ENCODE results near the gene NCDN.
A peak's percentile ranks its signal among the peaks of the same experiment; 100 is the strongest.

The NCDN gene

DNA sequence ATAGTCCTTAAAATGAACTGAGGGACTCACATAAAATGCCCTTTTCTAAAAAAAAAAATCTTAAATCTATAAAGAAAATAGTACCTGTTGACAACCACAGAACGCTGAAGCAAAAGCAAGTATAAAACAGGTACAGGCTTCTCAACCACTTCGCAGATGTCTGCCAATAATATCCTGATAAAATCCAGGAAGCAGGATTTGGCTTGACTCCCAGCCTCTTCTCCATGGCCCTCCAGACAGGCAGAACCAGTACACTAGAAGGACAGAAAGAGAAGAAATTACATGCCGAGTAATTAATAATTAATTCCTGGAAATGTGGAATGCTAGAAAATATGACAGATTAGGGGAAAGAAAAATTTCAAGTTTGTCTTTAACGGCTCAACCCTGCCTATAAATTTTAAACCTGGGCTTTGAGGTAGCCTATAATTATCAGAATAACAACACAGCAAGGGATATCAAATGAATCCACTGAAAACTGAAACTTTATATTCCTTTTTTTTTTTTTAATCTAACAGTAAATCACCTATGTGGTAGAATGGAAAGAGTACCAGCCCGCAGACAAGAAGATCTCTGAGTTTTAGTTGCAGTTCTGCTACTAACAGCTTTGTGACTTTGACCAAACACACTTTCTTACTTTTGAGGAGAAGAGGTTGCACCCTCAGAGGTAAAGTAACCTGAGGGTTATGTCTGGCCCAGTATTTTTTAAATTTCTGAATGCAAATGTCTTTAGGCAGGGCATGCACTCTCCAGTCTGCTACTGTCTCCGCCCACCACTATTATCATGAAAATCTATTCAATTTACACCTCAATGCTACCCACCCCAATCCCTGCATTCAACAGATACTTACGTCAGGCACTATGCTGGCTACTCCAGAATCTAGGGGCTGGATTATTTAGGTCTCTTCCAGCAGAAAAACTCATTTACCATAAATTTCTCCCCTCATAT lies 3.1 kb upstream of the NCDN start:
- ChIA-PET POLR2A (no interaction called here), CTCF (interaction anchor here (1.5 kb wide), 1 partner anchor 10 kb away, joined by 5 read pairs; no protein-coding TSS in a partner anchor)
- H3K9me3 ChIP-seq (ENCODE audit: control extremely low read depth in 1 of 5, control insufficient read depth in 4 of 5, insufficient read depth in 2 of 5, low read depth in 1 of 5, low read length in 4 of 5) = no peaks in the 10 kb centered on the region
- peaks cover 0 to 27% (median 16%) of the 10 kb centered on the region in 4 experiments for H3K36me3 ChIP-seq (ENCODE audit: control insufficient read depth in 4 of 4, insufficient read depth in 4 of 4, low read length in 3 of 4)
- peaks cover 8 to 31% (median 30%) of the 10 kb centered on the region in 4 experiments for H3K4me1 ChIP-seq (ENCODE audit: control extremely low read depth in 1 of 4, control insufficient read depth in 4 of 4, insufficient read depth in 4 of 4, low read length in 3 of 4)
- H3K4me3 ChIP-seq (ENCODE audit: control insufficient read depth in 1 of 7, extremely low read depth in 1 of 7, insufficient read depth in 4 of 7, low read depth in 2 of 7, low read length in 6 of 7) = no peak overlapping the region
- WGBS (ENCODE audit: insufficient coverage) = 93% methylated on average over 3 of the region's 7 CpGs
- H3K27ac ChIP-seq (ENCODE audit: insufficient read depth in 1 of 2, low read depth in 1 of 2, low read length in 2 of 2, poor library complexity in 1 of 2, severe bottlenecking in 2 of 2) = no peak overlapping the region
- no peaks in the 10 kb centered on the region for H3K27me3 ChIP-seq (replicated peaks in 2 of 5; ENCODE audit: control insufficient read depth in 4 of 5, insufficient read depth in 5 of 5, low read length in 4 of 5)
- no peak for DNase-seq

DNA sequence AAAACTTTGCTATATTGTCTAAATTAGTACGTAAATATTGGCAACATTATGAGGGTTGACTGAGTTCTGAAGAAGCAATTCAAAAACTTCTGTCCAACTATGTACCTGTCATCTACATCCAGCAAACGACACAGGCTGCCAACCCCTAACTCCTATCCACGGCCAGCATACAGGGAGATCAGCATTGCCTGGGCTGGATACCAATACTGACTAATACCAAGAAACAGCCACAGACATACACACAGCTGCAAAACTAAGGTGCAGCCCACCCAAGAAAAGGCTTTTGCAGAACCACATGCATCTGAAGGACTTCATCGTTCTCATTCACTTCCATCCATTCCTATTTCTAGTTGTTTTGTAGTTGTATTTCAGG lies 2.4 kb upstream of the NCDN start:
- Histone ChIP-seq H3K27me3 (replicated peaks in 2 of 5; ENCODE audit: control insufficient read depth in 4 of 5, insufficient read depth in 5 of 5, low read length in 4 of 5) (no peaks in the 10 kb centered on the region), H3K36me3 (ENCODE audit: control insufficient read depth in 4 of 4, insufficient read depth in 4 of 4, low read length in 3 of 4) (peaks cover 0 to 24% (median 14%) of the 10 kb centered on the region in 4 experiments), H3K27ac (ENCODE audit: insufficient read depth in 1 of 2, low read depth in 1 of 2, low read length in 2 of 2, poor library complexity in 1 of 2, severe bottlenecking in 2 of 2) (no peak overlapping the region), H3K4me3 (ENCODE audit: control insufficient read depth in 1 of 7, extremely low read depth in 1 of 7, insufficient read depth in 4 of 7, low read depth in 2 of 7, low read length in 6 of 7) (no peak overlapping the region), H3K4me1 (ENCODE audit: control extremely low read depth in 1 of 4, control insufficient read depth in 4 of 4, insufficient read depth in 4 of 4, low read length in 3 of 4) (peaks cover 8 to 34% (median 31%) of the 10 kb centered on the region in 4 experiments), H3K9me3 (ENCODE audit: control extremely low read depth in 1 of 5, control insufficient read depth in 4 of 5, insufficient read depth in 2 of 5, low read depth in 1 of 5, low read length in 4 of 5) (no peaks in the 10 kb centered on the region)
- ChIA-PET POLR2A (no interaction called here), CTCF (interaction anchor here (2.1 kb wide), 1 partner anchor 13 kb away, joined by 8 read pairs; no protein-coding TSS in a partner anchor)
- no CpG with 5 or more reads among the region's 4 CpGs for WGBS (ENCODE audit: insufficient coverage)
- DNase-seq = no peak

DNA sequence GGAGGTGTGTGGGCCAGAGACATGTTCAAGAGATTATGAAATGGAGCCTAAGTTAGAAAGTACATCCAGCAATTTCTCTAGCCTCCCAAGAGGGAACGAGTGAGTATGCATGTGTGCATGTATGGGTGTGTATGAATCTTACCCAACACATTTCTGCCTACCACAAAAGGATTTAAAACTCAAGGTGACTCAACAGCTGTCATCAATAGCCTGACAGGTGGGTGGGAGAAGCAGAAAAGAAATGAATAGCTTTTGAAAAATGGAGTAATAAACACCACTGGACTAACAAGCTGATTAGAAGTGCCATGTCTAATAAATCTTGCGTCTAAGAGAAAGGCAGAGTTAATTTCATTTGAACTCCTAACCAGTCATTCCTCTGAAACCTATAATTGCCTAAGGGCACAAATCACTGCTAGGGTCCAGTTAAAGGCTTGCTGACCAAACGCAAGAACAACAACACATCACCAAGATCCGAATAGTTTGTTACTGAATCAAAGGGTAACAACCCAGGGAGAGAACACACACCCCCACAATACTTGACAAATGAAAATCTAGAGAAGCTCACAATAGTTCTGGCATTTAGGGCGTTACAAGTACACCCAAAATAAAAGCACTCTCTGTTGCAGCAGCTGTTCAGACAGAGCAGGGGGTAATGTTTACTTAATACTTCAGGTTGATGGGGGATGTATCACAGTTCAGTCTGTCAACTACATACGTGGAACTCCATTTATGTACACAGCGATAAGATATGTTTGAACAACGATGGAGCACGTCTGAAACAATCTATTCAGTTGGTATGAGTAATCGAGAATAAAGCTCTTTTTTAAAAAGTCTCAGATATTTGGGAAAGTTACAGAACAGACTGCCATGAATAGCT lies 1.8 kb upstream of the NCDN start:
- Histone ChIP-seq H3K4me1 (ENCODE audit: control extremely low read depth in 1 of 4, control insufficient read depth in 4 of 4, insufficient read depth in 4 of 4, low read length in 3 of 4) (peaks cover 8 to 34% (median 31%) of the 10 kb centered on the region in 4 experiments), H3K9me3 (ENCODE audit: control extremely low read depth in 1 of 5, control insufficient read depth in 4 of 5, insufficient read depth in 2 of 5, low read depth in 1 of 5, low read length in 4 of 5) (no peaks in the 10 kb centered on the region), H3K36me3 (ENCODE audit: control insufficient read depth in 4 of 4, insufficient read depth in 4 of 4, low read length in 3 of 4) (peaks cover 0 to 29% (median 17%) of the 10 kb centered on the region in 4 experiments), H3K27ac (ENCODE audit: insufficient read depth in 1 of 2, low read depth in 1 of 2, low read length in 2 of 2, poor library complexity in 1 of 2, severe bottlenecking in 2 of 2) (peak overlapping the region in 1 of 2 experiments; percentile 85), H3K4me3 (ENCODE audit: control insufficient read depth in 1 of 7, extremely low read depth in 1 of 7, insufficient read depth in 4 of 7, low read depth in 2 of 7, low read length in 6 of 7) (peak overlapping the region in 5 of 7 experiments; percentile 82 to 95 (median 87)), H3K27me3 (replicated peaks in 2 of 5; ENCODE audit: control insufficient read depth in 4 of 5, insufficient read depth in 5 of 5, low read length in 4 of 5) (no peaks in the 10 kb centered on the region)
- ChIA-PET CTCF (interaction anchor here (1.2 to 2.1 kb wide), 2 partner anchors 13 to 104 kb away, joined by 6 to 8 read pairs; no protein-coding TSS in a partner anchor), POLR2A (no interaction called here)
- no peak for DNase-seq
- 88% methylated on average over 7 of the region's 10 CpGs for WGBS (ENCODE audit: insufficient coverage)

DNA sequence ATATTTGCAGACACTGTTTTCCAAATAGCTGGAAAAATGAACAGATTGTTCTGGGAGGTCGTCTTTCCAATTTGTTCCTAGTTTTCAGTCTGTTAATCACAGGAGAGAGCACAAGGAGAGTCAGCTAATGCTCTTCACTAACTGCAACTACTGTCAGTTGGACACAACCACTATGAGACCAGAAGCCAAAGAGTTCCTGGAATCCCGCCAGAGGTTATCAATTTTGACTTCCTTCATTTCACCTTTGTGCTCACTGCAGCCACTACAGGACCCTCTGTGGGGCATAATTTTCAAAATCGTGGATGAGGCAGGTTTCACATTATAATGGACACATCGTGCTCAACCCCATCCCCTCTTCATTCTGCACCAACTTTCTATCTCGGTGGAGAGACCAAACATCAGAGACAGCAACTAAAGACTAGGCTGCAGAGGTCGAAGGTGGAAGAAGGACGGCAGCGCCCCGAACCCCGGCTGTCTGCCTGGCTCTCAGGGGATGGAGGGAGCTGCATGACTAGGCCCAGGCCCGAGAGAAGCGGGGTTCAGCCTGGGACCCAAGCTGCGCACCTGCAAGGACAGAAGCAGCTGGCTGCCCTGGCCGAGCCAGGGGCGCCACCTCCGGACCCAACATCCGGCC lies 998 bp upstream of the NCDN start:
- ChIA-PET POLR2A (interaction anchor here (0.6 kb wide), 2 partner anchors 99 to 150 kb away, joined by 3 read pairs; no protein-coding TSS in a partner anchor), CTCF (interaction anchor here (1.2 to 2.1 kb wide), 3 partner anchors 12 to 105 kb away, joined by 3 to 8 read pairs (median 6); no protein-coding TSS in a partner anchor)
- peaks cover 8 to 34% (median 31%) of the 10 kb centered on the region in 4 experiments for H3K4me1 ChIP-seq (ENCODE audit: control extremely low read depth in 1 of 4, control insufficient read depth in 4 of 4, insufficient read depth in 4 of 4, low read length in 3 of 4)
- peak overlapping the region; percentile 82 to 95 (median 87) for H3K4me3 ChIP-seq (ENCODE audit: control insufficient read depth in 1 of 7, extremely low read depth in 1 of 7, insufficient read depth in 4 of 7, low read depth in 2 of 7, low read length in 6 of 7)
- no peaks in the 10 kb centered on the region for H3K27me3 ChIP-seq (replicated peaks in 2 of 5; ENCODE audit: control insufficient read depth in 4 of 5, insufficient read depth in 5 of 5, low read length in 4 of 5)
- no peaks in the 10 kb centered on the region for H3K9me3 ChIP-seq (ENCODE audit: control extremely low read depth in 1 of 5, control insufficient read depth in 4 of 5, insufficient read depth in 2 of 5, low read depth in 1 of 5, low read length in 4 of 5)
- H3K27ac ChIP-seq (ENCODE audit: insufficient read depth in 1 of 2, low read depth in 1 of 2, low read length in 2 of 2, poor library complexity in 1 of 2, severe bottlenecking in 2 of 2) = peak overlapping the region; percentile 33 to 85
- peaks cover 0 to 35% (median 21%) of the 10 kb centered on the region in 4 experiments for H3K36me3 ChIP-seq (ENCODE audit: control insufficient read depth in 4 of 4, insufficient read depth in 4 of 4, low read length in 3 of 4)
- DNase-seq = peak in 2 of 3 donors; percentile 47 to 65
- 3% methylated on average over 16 of the region's 17 CpGs for WGBS (ENCODE audit: insufficient coverage)

DNA sequence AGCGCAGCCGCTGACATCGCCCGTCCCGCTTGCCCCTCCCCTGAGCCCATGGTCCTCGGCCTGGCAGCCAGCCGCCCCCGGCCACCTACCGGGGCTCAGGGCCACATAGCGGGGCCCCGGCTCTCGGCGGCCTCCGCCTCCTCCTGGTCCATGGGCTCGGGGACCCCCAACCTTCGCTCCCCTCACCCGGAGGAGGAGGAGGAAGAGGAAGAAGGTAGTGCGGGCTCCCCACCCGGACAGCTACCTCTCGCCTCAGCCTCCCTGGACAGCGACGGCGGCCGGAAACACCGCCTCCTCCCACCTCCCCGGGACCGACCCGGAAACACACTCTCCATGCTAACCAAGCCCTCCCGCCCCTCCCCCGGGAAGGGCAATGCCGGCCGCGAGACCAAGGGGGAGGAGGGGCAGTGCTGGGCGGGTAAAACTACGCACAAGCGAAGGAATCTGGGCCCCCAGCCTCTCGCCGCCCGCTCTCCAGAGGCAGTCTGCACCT lies 435 bp upstream of the NCDN start, which contains the start of gene KIAA0319L:
Gene KIAA0319L (minus strand): TSS at position 286 of the 493 bp plus-strand sequence. CDS start 2,912 bp downstream, outside the sequence.
- WGBS (ENCODE audit: insufficient coverage) = 1% methylated on average over 18 of the region's 39 CpGs
- CTCF ChIA-PET = interaction anchor here (0.6 to 2.1 kb wide), 4 partner anchors 11 to 118 kb away, joined by 3 to 8 read pairs (median 3); no protein-coding TSS in a partner anchor
- peaks cover 0 to 35% (median 19%) of the 10 kb centered on the region in 4 experiments for H3K36me3 ChIP-seq (ENCODE audit: control insufficient read depth in 4 of 4, insufficient read depth in 4 of 4, low read length in 3 of 4)
- H3K4me1 ChIP-seq (ENCODE audit: control extremely low read depth in 1 of 4, control insufficient read depth in 4 of 4, insufficient read depth in 4 of 4, low read length in 3 of 4) = peaks cover 8 to 34% (median 31%) of the 10 kb centered on the region in 4 experiments
- no peak for DNase-seq
- H3K27me3 ChIP-seq (replicated peaks in 2 of 5; ENCODE audit: control insufficient read depth in 4 of 5, insufficient read depth in 5 of 5, low read length in 4 of 5) = no peaks in the 10 kb centered on the region
- peak within 1 kb of the TSS; percentile 33 to 85 for H3K27ac ChIP-seq (ENCODE audit: insufficient read depth in 1 of 2, low read depth in 1 of 2, low read length in 2 of 2, poor library complexity in 1 of 2, severe bottlenecking in 2 of 2)
- H3K9me3 ChIP-seq (ENCODE audit: control extremely low read depth in 1 of 5, control insufficient read depth in 4 of 5, insufficient read depth in 2 of 5, low read depth in 1 of 5, low read length in 4 of 5) = no peaks in the 10 kb centered on the region
- peak within 1 kb of the TSS; percentile 82 to 95 (median 87) for H3K4me3 ChIP-seq (ENCODE audit: control insufficient read depth in 1 of 7, extremely low read depth in 1 of 7, insufficient read depth in 4 of 7, low read depth in 2 of 7, low read length in 6 of 7)
- POLR2A ChIA-PET = interaction anchor here (0.6 kb wide), 2 partner anchors 100 to 150 kb away, joined by 3 read pairs; no protein-coding TSS in a partner anchor

Measured in common myeloid progenitor, CD34-positive (primary cell).